Activated naive CD4-positive, alpha-beta T cell treated with anti-CD3 and anti-CD28 coated beads, Interleukin-2, amount 50 U/mL, for 16 hours (primary cell): ENCODE results near the gene NPEPPS.
A peak's percentile ranks its signal among the peaks of the same experiment; 100 is the strongest.
"Not testable (repeated sequence)": the region's sequence is repeated elsewhere in the genome, so short reads cannot be mapped to it uniquely, and the experiment has no call there.

Experiments used
- DNase-seq: peaks from one replicate; pipeline ENCODE4 v3.0.0-alpha.2; 2020

Gene NPEPPS, protein sequence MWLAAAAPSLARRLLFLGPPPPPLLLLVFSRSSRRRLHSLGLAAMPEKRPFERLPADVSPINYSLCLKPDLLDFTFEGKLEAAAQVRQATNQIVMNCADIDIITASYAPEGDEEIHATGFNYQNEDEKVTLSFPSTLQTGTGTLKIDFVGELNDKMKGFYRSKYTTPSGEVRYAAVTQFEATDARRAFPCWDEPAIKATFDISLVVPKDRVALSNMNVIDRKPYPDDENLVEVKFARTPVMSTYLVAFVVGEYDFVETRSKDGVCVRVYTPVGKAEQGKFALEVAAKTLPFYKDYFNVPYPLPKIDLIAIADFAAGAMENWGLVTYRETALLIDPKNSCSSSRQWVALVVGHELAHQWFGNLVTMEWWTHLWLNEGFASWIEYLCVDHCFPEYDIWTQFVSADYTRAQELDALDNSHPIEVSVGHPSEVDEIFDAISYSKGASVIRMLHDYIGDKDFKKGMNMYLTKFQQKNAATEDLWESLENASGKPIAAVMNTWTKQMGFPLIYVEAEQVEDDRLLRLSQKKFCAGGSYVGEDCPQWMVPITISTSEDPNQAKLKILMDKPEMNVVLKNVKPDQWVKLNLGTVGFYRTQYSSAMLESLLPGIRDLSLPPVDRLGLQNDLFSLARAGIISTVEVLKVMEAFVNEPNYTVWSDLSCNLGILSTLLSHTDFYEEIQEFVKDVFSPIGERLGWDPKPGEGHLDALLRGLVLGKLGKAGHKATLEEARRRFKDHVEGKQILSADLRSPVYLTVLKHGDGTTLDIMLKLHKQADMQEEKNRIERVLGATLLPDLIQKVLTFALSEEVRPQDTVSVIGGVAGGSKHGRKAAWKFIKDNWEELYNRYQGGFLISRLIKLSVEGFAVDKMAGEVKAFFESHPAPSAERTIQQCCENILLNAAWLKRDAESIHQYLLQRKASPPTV

DNA sequence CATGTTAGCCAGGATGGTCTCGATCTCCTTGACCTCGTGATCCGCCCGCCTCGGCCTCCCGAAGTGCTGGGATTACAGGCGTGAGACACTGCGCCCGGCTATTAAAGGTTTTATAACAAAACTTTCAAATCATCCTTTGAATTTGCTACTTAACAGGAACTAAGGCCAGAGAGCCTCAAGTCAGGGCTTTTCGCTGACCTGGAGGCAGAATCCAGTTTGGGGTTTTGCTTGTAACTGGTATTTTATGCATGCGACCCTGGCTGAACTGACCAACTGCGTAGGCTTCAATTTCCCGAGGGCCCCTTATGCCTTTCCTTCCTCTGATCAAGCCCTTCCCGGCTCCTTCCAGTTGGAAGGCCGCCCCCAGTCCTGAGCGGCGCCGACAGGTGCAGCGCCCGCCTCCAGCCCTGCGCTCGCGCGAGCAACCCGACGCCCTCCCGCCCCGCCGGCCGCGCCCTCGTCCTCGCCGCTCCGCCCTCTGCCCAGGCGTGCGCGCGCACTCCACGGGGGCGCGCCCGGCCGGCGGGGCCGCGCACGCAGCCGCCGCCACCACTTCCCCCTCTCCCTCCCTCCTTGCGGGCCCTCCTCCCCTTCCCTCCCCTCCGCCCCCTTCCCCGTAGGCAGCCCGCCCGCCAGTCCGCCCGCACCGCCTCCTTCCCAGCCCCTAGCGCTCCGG, at the start of gene NPEPPS:
NPEPPS (plus strand) TSS at position 552 of the 676 bp plus-strand sequence. CDS start 193 bp downstream, outside the sequence.
- peak; percentile 87 for DNase-seq

DNA sequence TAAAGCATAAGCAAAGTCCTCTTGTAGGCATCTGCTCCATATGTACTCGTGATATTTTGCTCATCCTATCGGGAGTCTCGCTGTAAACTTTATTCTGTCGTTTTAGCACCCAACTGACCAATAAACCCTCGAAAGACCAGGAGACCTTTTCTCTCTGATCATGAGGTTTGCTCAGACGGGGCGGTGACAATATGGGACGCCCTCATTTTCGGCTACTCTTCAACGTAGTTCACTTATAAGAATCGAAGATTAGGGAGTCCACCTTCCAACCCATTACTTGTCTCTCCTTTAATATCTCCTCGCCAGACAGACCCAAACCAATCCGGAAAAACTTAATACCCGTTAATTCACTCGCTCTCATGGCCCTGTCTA, 39.1 kb upstream of the NPEPPS start:
- not testable (repeated sequence) for DNase-seq

DNA sequence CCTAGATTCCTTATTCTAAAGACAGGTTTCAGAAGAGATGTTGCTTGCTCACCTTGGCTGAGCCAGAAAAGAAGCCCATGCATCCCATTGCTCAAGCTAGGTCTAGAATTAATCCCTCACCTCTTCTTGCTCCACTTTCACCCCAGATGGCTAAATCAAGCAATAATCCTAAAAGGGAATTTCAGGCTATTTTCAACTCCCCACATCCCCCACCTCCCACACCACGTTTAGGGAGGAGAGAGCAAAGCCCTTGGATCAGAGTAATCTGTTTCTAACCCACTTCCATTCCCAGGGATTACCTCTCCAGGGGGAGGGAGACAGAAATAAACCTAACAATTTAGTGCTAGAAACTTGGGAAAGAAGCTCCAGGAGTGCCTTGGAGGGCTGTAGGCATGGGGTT, 31.8 kb upstream of the NPEPPS start:
- DNase-seq = not testable (repeated sequence)

DNA sequence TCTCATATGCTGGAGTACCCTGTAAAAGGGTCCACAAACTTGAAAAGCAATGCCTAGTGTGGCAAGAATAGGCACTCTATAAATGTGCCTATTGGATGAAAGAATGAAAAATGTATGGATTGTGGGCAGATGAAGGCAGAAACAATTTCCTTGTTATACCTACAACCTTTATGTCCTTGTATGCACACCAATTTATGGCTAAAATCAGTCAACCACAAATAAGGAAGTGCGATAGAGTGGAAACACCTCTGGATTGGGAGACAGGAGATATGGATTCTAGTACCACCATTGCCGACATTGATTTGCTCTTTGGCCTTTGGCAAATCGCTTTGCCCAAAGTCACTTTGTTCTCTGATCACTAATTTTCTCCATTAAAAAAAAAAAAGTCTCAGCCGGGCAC, 31.4 kb upstream of the NPEPPS start:
- DNase-seq = not testable (repeated sequence)

DNA sequence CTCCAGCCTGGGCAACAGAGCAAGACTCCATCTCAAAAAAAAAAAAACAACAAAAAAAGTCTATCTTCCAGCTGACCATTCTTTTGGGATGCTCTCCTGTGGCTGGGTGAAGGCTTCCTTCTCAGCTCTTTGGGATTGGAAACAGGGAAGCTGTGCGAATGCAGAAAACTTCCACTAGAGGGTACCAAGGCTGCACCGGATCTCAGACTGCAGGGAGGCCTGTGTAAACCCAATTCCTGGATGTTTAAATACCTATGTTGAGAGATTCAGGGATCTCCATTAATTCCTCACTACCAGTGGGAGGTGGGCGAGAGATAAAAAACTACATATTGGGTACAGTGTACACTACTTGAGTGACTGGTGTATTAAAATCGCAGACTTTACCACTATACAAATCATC, 30.3 kb upstream of the NPEPPS start:
- not testable (repeated sequence) for DNase-seq

DNA sequence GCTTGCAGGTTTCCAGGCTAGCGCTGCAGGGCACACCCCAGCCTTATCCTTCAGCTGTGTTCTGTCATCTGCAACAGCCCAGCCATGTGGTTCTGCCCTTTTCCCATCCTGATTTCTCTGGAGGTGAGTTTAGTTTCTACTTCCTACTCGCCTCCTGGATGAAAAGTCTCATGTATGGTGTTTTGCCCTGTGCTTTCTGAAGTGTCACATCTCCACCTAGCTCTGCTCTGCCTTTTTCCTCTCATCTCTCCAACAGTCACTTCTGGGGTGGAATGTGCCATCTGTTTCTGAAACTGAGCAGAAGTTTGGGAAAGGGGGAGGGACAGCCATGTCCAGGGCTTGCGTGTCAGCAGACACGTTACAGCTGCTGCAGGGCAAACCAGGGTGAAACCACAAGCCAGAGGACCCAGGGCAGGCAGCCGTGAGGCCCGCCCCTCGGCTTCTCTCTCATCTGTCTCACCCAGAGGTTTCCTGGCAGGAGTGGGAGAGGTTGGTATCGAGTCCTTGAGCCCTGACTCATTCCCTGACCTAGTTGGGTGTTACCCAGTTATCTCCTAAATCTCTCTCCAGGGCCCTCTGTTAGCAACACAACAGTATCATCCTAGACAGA, 28.7 kb upstream of the NPEPPS start:
- not testable (repeated sequence) for DNase-seq

DNA sequence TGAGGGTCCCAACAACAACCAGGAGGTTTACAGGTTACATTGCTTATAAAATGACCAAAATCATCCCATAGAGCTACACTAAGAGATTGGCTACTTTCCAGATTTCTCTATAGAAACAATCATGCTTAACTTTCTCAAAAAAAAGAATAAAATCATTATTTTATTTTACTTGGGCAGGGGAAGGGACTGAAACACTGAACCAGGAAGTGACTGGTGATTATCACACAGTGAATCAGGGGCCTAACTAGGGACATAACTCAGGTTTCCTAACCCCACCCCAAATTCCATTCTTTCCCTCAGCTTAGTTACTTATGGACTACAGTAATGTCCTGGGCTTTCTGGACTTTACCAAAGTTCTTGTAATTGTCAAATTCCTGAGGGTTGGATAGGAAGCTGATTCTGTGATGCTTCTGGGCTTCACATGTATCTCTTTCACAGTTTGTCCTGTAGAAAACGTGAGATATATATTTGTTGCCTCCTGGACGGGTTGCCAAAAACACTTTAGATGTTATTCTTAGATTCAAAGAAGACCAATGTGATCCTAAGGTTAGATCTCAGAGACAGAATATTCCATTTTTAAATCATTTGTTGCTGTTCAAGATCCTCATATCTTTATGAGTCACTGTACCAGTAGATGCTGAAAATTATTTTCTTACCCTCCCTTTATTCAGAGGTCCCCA, 28.0 kb upstream of the NPEPPS start:
- DNase-seq = not testable (repeated sequence)

DNA sequence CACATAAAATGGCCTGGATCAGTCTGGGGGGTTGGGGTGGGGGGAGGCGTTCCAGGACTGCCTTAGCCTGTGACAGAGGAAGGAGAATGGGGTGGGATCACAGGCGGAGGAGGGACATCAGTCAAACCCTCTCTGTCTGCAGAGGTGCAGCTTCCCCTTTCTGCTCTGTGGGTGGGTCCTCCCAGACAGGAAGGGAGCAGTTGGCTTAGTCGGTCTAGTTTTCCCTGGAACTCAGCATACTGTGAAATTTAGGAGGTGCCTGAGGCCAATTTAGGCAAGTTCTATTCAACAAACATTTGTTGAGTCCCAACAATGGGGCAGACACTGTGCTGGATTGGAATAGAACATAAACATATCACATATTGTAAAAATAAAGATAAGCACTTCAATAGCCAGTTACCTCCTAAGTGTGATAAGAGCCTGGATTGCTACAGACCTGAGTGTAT, 19.2 kb upstream of the NPEPPS start:
- DNase-seq = not testable (repeated sequence)

DNA sequence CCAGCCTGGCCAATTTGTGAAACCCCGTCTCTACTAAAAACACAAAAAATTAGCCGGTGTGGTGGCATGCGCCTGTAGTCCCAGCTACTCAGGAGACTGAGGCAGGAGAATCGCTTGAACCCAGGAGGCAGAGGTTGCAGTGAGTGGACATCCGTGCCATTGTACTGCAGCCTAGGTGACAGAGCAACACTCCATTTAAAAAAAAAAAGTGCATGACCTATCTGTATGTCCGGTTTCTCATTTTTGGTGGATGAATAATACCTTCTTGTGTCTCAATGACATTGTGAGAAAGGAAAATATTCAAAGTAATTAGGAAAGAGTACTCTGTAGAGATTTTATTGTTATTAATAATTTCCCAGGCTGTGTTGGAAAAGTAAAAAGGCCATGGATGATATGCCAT, 17.6 kb upstream of the NPEPPS start:
- DNase-seq = not testable (repeated sequence)

DNA sequence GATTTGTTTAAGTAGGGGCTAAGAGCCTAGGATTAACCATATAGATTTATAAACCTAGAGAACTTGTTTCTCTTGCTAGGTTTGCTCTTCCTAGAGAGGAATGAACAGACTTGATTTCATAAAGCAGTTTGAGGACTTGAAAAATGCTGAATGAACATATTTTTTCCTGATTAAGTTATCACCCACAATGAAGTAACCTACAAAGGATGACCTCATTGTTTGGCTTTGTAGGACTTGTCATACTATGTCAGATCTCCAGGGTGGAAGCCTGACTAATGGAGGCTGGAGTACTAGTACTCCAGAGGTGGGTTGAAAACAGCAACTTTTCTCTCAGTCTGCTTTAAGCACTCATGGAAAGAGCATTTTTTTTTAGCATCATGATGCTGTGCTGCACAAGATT, 12.0 kb upstream of the NPEPPS start:
- DNase-seq = not testable (repeated sequence)

DNA sequence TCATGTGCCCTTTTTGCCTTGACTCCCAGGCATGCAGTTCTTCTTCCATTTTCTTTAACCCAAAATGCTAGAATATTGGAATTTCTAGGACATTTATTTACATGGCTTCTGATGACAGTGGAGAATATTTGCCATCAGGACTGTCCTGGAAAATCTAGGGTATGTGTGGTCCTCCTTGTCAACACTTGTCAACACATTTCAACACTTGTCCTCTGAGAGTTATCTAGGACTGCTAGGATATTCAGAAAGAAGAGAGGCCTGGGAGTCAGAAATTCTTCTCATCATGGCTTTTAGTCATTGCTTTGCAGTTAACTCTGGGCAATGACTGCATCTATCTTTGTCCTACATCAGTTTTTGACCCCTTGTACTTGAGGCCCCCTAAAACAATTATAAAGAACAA, 11.5 kb upstream of the NPEPPS start:
- DNase-seq = not testable (repeated sequence)

DNA sequence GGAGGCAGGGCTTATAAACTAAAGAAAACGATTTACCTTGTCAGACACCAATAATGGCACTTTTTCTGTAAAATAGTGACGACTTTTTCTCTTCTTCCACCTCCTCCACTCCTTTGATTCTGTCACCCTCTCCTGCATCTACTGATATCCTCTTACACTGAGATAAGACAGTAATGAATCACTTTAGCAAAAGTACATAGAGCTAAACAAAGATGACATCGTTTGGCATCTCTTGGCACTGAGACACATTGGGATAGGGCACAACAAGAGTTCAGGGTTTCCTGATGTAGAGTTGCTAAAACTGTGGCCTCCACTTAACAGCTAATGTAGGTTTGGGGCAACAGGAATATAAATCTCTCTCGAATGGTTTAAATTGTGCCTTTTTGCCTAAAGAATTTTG, 10.6 kb upstream of the NPEPPS start:
- DNase-seq = not testable (repeated sequence)

DNA sequence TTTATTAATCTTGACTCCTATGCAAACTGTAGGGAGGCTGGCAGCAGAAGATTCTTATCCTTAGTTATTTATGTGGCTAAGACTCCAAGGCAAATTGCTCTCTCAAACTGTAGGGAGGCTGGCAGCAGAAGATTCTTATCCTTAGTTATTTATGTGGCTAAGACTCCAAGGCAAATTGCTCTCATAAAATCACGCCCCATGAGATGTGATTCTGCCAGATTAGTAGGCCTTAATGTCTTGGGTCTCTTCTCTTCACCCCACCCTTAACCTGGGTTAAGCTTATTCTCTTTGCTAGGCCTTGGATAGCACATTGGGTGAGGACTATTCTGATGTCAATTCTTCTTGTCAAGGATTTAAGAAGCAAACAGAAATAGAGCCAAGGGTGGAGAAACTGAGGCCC, 9.5 kb upstream of the NPEPPS start:
- DNase-seq = not testable (repeated sequence)

DNA sequence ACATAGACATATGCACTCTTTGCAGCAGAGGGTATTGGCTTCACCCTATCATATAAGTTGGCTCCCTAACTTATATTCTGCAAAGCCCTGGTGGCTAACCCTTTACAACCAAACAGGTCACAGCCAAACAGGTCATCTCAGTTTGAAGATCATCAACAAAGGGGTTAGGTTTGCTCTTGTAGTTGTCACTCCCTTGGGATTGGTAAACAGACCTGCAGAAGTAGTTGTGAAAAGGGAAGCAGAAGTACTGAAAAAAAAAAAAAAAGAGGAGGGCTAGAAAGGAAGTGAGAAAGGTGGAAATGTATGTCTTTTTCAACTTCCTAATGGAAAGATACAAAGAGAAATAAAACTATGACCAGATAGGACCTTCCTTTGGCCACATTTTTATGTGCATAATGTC, 8.6 kb upstream of the NPEPPS start:
- not testable (repeated sequence) for DNase-seq

DNA sequence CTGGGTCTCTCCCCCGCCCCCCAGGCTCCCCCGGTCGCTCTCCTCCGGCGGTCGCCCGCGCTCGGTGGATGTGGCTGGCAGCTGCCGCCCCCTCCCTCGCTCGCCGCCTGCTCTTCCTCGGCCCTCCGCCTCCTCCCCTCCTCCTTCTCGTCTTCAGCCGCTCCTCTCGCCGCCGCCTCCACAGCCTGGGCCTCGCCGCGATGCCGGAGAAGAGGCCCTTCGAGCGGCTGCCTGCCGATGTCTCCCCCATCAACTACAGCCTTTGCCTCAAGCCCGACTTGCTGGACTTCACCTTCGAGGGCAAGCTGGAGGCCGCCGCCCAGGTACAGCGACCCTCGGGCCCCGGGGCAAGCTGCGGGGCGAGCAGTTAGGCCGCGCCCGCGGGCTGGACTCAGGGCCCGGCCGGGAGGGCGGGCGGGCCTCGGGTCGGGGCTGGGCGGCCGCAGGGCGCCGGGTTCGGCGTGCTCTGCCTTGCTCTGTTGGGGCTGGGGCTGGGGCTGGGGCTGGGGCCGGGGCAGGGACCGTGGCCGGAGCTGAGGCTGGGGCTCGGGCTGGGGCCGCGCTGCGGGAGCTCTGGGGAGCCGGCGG, 419 bp downstream of the NPEPPS start:
- DNase-seq = peak; percentile 13

DNA sequence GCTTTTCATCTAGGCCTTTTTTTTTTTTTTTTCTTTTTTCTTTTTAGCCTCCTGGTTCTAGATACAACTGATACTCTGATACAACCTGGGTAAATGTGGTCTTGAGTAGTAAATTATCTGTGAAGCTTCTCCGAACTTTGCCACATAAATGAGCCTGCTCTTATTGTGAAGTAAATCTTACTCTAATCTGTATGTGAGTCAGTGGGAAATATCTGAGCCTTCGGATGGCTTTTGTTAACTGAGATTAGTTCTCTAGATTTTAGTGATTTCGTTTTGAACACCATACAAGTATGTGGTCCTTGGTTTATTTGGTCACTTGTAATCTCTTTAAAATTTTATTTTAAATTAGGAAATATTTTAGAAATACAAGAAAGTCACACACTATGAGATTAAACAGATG, 8.2 kb downstream of the NPEPPS start:
- DNase-seq = not testable (repeated sequence)

DNA sequence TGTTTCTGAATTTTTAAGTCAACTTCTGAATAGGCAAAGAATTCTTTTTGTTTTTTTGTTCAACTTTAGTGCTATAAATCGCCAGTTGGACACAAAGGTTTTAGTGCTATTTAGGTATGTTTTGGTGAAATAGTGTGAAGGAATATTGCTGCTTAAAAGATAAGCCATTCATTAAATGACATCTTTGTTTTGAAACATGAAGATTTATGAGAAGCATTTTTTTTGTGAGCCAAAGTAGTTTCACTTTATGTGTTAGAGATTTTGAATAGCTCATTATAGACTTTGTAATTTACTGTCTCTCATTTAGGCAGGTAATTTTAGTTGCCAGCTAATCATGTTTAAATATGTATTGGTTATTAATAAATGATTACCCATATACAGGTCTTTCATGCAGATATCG, 10.8 kb downstream of the NPEPPS start:
- not testable (repeated sequence) for DNase-seq

DNA sequence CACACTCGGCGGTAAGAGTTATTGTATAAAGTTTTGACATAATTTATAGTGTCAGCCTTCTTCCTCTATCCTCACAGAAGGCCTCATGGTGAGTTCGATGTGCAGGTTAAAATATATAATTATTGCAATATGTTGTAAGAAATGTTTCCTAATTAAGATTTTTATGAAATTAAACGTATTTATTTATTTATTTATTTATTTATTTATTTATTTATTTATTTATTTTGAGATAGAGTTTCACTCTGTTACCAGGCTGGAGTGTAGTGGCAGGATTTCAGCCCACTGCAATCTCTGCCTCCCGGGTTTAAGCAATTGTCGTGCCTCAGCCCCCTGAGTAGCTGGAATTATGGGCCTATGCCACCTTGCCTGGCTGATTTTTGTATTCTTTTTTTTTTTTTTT, 13.4 kb downstream of the NPEPPS start:
- not testable (repeated sequence) for DNase-seq

DNA sequence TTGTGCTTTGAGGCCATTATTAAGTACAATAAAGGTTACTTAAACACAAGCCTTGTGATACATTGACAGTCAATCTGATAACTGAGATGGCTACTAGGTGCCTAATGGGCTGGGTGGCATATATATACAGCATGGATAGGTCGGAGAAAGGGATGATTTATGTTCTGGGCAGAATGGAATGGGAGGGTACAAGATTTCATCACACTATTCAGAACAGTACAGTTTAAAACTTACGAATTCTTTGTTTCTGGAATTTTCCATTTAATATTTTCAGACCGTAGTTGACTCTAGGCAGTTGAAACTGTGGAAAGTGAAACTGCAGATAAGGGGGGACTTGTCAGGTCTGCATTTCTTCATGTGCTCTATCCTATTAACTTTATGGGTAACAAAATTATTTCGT, 23.8 kb downstream of the NPEPPS start:
- DNase-seq = not testable (repeated sequence)

DNA sequence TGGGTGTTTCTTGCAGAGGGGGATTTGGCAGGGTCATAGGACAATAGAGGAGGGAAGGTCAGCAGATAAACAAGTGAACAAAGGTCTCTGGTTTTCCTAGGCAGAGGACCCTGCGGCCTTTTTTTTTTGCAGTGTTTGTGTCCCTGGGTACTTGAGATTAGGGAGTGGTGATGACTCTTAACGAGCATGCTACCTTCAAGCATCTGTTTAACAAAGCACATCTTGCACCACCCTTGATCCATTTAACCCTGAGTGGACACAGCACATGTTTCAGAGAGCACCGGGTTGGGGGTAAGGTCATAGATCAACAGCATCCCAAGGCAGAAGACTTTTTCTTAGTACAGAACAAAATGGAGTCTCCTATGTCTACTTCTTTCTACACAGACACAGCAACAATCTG, 25.2 kb downstream of the NPEPPS start:
- not testable (repeated sequence) for DNase-seq

DNA sequence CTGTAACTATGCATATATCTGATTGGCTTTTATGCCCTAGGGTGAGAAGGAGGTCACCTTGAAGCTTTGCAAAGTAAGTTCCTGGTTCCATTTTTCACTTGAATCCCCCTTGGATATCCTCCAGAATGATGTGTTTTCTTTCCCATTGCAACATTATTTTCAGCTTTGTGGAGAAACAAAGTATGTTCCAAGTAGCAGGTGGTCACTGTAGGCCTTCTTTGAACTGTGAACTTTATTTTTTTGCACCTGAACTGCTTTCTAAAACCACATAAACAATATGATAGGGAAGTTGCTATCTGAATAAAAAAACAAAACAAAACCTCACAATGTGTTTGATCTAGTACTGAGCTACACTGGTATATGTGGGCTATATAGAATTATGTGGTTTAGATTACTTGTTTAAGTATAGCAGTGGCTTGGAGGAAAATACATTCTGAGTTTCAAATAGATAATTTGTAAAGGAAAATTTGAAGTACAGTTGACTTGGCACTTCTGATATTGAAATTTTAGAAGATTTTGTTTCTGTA, 29.7 kb downstream of the NPEPPS start:
- DNase-seq = not testable (repeated sequence)
